ENCODE measurements around the gene AMOTL1. TPM values are rescaled to one million over a fixed set of nuclear protein-coding genes. Genes with fewer than 3 reads are reported as not detected.

AMOTL1 gene
- total RNA-seq, 1 donor from 2014 or later: 64.8 TPM

DNA sequence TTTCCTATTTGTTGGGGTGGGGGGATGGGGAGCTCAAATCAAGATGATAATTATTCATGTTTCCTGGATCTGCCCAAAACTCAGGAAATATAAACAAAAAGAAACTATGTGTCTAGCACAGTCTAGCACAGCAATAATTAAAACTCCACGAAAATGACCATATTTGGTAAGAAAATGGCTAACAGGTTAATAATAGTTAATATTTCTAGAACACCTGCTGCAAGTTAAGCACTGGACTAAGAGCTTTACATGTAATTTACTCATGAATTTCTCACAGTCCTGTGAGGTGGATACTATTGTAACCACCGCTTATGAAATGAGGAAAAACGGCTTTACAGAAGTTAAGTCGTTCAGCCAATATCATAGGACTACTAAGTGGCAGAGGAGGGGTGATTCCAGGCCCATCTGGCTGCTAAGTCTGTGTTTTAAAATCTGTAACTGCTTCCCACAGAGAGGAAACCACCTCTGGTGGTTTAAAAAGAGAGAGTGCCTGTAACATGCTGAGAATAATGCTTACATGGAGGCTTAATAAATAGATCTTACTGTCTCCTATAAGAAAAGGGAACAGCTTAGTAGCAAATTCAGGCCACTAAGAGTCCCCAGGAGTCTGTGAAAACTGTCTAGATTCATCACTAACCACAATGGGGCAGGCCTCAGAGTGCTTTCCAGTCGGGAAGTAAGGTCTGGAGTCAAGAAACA lies 11.0 kb upstream of the AMOTL1 start:
- H3K9me3 Mint-ChIP-seq: no peaks in the 10 kb centered on the region
- TF ChIP-seq CTCF (conservative IDR thresholded peaks at IDR 0.05): no peak
- peaks cover 3% of the 10 kb centered on the region for H3K27me3 Mint-ChIP-seq
- no peak overlapping the region for H3K27ac Mint-ChIP-seq
- DNase-seq (ENCODE audit: extremely low spot score, unreplicated experiment): no peak
- no peaks in the 10 kb centered on the region for H3K36me3 Mint-ChIP-seq
- no peak overlapping the region for H3K4me3 Mint-ChIP-seq
- peaks cover 44% of the 10 kb centered on the region for H3K4me1 Mint-ChIP-seq (ENCODE audit: unreplicated experiment)

DNA sequence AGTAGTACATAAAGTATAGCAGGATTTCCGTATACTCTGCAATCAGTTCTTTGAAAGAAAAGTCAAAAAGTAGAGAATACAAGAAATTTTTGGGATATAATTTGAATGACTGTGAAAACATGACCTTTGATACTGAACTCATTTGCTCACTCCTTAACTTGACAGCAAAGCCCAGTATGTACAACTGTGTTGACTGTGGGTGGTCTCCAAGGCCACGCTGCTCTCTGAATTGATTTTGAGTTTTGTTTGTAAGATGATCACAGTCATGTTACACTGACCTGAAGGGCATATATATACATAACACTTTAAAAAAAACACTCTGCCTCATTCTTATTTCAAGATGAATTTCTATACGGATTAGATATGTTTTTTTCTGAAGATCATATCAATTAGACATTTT lies 9.5 kb upstream of the AMOTL1 start:
- Mint-ChIP-seq H3K4me1 (ENCODE audit: unreplicated experiment) (peaks cover 41% of the 10 kb centered on the region), H3K27me3 (peaks cover 3% of the 10 kb centered on the region), H3K4me3 (no peak overlapping the region), H3K27ac (no peak overlapping the region), H3K36me3 (no peaks in the 10 kb centered on the region), H3K9me3 (no peaks in the 10 kb centered on the region)
- no peak for DNase-seq (ENCODE audit: extremely low spot score, unreplicated experiment)
- no peak for TF ChIP-seq CTCF (conservative IDR thresholded peaks at IDR 0.05)

DNA sequence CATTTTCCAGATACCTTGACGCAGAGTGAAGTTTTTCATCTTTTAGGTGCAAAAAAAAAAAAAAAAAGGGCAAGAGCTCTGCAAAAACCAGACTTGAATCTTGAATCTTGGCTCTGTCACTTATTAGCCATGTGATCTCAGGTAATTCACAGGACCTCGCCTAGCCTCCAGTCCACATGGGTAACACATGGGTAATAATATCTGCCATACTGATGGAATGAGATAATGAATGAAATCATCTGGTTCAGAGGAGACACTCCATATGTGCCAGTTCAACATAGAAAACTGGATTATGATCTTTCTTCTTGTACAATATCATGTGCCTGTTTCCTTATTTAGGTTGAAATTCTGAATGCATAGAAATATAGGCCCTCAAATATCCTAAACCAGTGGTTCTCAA lies 8.6 kb upstream of the AMOTL1 start:
- Mint-ChIP-seq H3K9me3 (no peaks in the 10 kb centered on the region), H3K27me3 (peaks cover 3% of the 10 kb centered on the region), H3K4me1 (ENCODE audit: unreplicated experiment) (peaks cover 36% of the 10 kb centered on the region), H3K27ac (no peak overlapping the region), H3K4me3 (no peak overlapping the region), H3K36me3 (no peaks in the 10 kb centered on the region)
- no peak for TF ChIP-seq CTCF (conservative IDR thresholded peaks at IDR 0.05)
- DNase-seq (ENCODE audit: extremely low spot score, unreplicated experiment): no peak

DNA sequence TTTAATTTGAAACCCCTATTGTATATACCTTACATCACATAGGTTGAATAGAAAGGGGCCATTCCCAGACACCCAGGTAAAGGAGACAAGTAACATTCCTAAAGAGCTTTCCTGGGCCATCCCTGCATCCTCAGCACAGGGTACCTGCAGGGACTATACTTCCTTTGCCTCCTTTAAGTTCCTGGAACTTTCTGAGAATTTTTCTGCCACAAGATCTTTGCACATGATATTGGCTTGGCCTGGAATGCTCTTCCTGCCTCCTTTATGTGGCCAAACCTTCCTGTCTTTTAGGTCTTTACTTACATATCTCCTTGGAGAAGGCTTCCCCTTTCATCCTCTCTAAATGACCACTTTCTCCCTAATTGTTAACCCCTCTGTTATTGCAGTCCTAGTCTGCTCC lies 7.9 kb upstream of the AMOTL1 start:
- Mint-ChIP-seq H3K4me1 (ENCODE audit: unreplicated experiment) (peaks cover 36% of the 10 kb centered on the region), H3K27ac (no peak overlapping the region), H3K9me3 (no peaks in the 10 kb centered on the region), H3K36me3 (no peaks in the 10 kb centered on the region), H3K27me3 (peaks cover 3% of the 10 kb centered on the region), H3K4me3 (no peak overlapping the region)
- TF ChIP-seq CTCF (conservative IDR thresholded peaks at IDR 0.05): no peak
- DNase-seq (ENCODE audit: extremely low spot score, unreplicated experiment): no peak

DNA sequence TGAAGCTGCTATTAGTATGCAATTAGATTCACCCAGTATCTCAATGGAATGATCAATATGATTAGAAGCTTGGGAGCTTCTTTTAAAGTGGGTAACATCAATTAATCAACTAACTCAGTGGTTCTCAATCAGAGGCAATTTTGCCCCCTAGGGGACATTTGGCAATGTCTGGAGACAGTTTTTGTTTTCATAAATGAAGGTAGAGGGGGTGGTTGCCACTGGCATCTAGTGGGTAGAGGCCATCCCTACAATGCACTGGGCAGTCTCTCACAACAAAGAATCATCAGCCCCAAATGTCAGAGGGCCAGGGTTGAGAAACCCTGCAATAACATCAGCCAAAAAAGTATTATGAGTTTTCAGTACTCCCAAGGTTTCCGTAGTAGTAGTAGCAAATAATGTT lies 5.9 kb upstream of the AMOTL1 start:
- Mint-ChIP-seq H3K27me3 (peaks cover 3% of the 10 kb centered on the region), H3K9me3 (no peaks in the 10 kb centered on the region), H3K4me3 (no peak overlapping the region), H3K36me3 (no peaks in the 10 kb centered on the region), H3K27ac (peak overlapping the region; percentile 48), H3K4me1 (ENCODE audit: unreplicated experiment) (peaks cover 34% of the 10 kb centered on the region)
- TF ChIP-seq CTCF (conservative IDR thresholded peaks at IDR 0.05): peak; percentile 33
- DNase-seq (ENCODE audit: extremely low spot score, unreplicated experiment): no peak

All from type B pancreatic cell (in vitro differentiated cells).